Stomach (tissue), 4 donors: ENCODE data around the gene CRLF3.

Source experiments
- EP300 ChIP-seq: sonication (generic); formaldehyde crosslinking; IDR thresholded peaks from one replicate; pipeline ENCODE4 v1.6.1; 2017; ENCODE audit warnings: antibody characterized with exemption
- POLR2A ChIP-seq, 4 donors: fragments of 450-650 bp; IDR thresholded peaks; one replicate each; pipeline ENCODE4 v1.6.1; 2016; ENCODE audit warnings: antibody characterized with exemption in 4 of 4, control low read depth in 2 of 4, mild to moderate bottlenecking in 1 of 4, moderate library complexity in 1 of 4
- POLR2AphosphoS5 ChIP-seq, 3 donors: sonication (generic); formaldehyde crosslinking; IDR thresholded peaks; one replicate each; pipeline ENCODE4 v1.6.1; 2016; ENCODE audit warnings: antibody characterized with exemption in 3 of 3
- TF ChIP-seq, protein P1 (sequence below), 7 experiments: fragments of 450-650 bp in 4 of 7; fragments of 200-600 bp in 3 of 7; sonication (generic) in 3 of 7; IDR thresholded peaks; one replicate each; pipeline ENCODE4 v1.5.1; 2016 to 2019; ENCODE audit warnings: antibody characterized with exemption in 7 of 7, control low read depth in 2 of 7, mild to moderate bottlenecking in 1 of 7

GRCh38 chr17:30829022-30829421 is 4.5 kb upstream of the CRLF3 start:
- TF ChIP-seq POLR2A (IDR thresholded peaks at IDR 0.05) = no peak
- TF ChIP-seq, protein P1, sequence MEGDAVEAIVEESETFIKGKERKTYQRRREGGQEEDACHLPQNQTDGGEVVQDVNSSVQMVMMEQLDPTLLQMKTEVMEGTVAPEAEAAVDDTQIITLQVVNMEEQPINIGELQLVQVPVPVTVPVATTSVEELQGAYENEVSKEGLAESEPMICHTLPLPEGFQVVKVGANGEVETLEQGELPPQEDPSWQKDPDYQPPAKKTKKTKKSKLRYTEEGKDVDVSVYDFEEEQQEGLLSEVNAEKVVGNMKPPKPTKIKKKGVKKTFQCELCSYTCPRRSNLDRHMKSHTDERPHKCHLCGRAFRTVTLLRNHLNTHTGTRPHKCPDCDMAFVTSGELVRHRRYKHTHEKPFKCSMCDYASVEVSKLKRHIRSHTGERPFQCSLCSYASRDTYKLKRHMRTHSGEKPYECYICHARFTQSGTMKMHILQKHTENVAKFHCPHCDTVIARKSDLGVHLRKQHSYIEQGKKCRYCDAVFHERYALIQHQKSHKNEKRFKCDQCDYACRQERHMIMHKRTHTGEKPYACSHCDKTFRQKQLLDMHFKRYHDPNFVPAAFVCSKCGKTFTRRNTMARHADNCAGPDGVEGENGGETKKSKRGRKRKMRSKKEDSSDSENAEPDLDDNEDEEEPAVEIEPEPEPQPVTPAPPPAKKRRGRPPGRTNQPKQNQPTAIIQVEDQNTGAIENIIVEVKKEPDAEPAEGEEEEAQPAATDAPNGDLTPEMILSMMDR (IDR thresholded peaks at IDR 0.05) = no peak
- no peak for TF ChIP-seq EP300
- no peak for TF ChIP-seq POLR2AphosphoS5 (IDR thresholded peaks at IDR 0.05)
